GM21619 (cell line): ENCODE data around the gene C4BPB.

ENCODE experiments used
- ATAC-seq: cut with Tn5 transposase; IDR thresholded peaks from one replicate; pipeline ENCODE4 v1.9.1; 2021; ENCODE audit not compliant: unreplicated experiment

The C4BPB gene

GRCh38 chr1:207059881-207060280, 28.8 kb upstream of the C4BPB start:
- ATAC-seq, result no peak

- ATAC-seq, result no peak
Measured at GRCh38 chr1:207060596-207060995, 28.1 kb upstream of the C4BPB start.

GRCh38 chr1:207062058-207062457, 26.6 kb upstream of the C4BPB start:
- no peak for ATAC-seq

DNA sequence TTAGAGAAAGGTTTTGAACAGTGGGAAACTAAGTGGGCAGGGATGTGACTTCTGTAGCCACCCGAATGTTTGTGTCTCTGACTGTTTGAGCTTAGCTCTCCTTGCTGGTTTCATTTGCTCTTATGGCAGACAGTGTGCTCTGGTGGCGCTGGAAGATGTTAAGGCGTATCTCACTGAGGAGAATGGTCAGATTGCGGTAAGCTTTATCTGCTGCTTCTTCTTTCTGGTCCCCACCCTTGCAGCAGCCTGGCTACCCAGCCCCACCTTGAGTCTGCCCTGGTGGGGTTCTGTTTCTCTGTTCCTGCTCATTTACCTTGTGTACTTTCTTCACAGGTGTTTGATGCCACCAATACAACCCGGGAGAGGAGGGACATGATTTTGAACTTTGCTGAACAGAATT, 25.6 kb upstream of the C4BPB start:
- ATAC-seq, result no peak

DNA sequence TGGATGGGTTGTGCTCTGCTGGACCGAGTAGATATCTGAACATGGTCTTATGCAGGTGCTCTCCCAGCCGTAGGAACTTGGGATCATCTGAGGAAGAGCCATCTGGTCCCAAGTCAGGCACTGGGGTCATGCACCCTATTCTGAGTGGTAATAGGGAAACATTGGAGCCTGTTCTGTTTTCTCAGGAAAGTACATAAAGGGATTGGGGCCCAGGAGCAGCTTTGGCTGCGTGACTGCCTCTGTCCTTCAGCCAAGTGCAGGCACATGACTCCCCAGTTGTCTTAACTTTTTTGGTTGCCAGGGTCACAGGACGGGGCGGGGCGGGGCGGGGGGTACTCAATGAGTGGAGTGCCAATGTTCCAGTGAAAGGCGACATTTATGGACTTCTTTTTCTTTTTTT, 24.1 kb upstream of the C4BPB start:
- no peak for ATAC-seq

GRCh38 chr1:207067185-207067584, 21.5 kb upstream of the C4BPB start:
- ATAC-seq, result no peak

DNA sequence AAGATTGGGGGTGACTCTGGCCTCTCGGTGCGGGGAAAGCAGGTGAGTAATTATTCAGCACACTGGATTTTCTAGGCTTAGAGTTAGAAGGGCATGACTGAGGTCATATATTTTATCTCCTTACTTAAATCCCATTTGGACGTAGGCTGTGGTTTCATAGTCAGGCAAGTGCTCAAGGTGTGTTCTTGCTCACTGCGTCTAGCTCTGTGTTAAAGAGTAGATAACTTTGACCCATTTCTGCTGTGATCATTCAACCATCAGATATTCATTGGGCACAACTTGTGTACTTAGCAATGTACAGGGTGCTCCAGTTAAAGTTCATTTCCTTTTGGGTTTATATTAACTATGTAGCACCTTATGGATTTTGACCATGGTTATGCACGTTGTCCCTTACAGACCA, 21.0 kb upstream of the C4BPB start:
- ATAC-seq, result no peak

- no peak for ATAC-seq
Measured at GRCh38 chr1:207069061-207069460, 19.6 kb upstream of the C4BPB start.

- no peak for ATAC-seq
Measured at GRCh38 chr1:207069858-207070506, 18.7 kb upstream of the C4BPB start.

- ATAC-seq, result no peak
Measured at GRCh38 chr1:207070811-207071210, 17.8 kb upstream of the C4BPB start.

DNA sequence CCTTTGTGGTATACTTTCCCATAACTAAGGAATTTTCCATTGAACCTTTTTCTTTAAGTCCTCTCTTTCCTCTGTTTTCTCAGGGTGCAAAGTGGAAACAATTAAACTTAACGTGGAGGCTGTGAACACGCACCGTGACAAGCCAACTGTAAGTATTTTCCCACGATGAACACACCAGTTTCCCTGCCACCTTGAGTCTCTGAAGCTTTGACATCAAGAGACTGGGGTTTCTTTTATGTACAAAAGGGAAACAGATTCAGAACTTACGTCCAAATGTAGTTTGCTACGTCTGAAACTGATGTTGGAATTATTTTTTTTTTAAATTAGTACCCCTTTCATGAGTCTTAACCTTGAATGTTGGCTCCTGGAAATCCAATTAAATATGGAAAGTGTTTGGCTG, 17.2 kb upstream of the C4BPB start:
- ATAC-seq, result no peak

GRCh38 chr1:207072233-207072632, 16.4 kb upstream of the C4BPB start:
- no peak for ATAC-seq

GRCh38 chr1:207073906-207074820, 14.5 kb upstream of the C4BPB start:
- no peak for ATAC-seq

- no peak for ATAC-seq
Measured at GRCh38 chr1:207076181-207076955, 12.3 kb upstream of the C4BPB start.

DNA sequence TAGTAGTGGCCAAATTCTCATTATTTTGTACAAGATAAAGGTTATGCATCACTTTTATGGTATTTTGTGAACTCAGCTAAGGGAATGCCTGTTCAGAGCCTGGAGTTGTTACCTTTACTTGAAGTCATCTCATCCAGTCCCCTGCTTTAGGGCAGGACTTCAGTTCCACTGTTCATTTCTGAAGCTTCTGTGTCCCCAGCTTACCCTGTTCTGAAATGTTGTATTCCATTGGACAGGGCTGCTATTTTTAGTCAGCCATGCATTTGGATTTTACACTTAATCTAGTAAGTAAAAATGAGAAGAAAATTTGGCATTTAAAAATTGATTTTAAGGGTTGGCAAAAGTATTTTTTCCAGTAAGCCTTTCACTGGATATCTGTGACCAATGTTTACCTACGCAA, 11.6 kb upstream of the C4BPB start:
- ATAC-seq, result no peak

DNA sequence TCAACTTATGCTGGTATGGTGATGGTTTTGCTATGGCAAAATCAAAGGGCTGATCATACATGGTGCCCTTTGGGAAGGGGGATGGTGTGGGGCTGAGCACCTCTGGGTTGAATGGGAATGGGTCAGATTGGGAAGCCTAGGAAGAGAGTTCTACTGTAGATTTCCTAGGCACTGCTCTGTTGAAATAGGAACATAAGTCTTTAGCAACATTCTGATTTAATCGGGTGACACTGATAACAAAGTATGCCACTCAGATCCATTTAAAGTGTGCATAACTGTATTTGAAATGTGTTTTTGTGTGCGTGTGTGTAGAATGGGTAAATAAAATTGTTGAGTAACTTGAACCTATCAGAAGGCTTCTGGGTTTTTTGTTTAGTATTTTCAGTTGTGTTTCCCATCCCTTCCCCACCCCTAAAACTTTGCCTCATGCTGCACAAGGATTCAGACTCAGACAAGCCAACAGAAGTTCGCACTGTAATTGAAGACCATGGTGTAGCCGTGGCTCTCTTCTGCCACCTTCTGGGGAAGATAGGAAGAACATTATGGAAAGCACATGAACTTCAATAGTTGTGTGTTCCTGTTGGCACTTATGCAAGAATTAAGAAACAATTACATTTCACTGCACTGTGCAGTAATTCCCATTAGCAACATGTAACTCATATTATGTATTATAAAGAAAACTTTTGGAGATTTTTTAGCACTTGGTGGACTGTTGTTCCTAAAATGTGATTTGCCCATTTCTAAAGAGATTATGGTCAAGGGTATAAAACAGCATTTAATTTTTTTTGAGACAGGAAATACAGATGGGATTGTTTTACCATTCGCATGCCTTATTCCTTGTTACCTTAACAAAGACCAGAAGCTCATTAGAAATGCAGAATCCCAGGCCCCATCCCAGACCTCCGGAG, 10.9 kb upstream of the C4BPB start:
- ATAC-seq, result peak; percentile 72

GRCh38 chr1:207078578-207079132, 10.0 kb upstream of the C4BPB start:
- ATAC-seq, result no peak

DNA sequence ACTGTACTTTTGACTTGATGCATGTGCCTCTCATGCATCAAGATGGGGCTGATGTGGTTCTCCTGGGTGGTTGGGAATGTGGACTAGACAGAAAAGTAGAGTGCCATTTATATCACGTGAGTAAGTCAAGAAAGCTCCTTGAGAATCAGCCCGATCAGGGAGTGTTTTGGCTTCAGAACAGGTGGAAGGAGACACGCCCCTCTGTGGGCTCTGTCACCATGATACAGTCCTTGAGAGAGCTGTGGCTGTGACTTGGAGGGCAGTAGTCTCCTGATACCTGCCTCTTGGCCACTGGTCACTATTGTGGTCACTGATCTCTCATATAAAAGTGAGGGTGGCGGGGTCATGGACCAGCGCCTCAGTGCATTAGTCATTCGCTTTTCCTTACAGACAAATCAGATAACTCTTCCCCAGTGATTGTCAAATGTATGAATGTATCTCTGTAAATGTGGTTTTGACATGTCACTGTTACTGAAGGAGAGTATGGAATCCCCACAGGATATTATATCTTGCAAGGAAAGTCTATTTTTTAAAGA, 8.9 kb upstream of the C4BPB start:
- no peak for ATAC-seq

GRCh38 chr1:207081088-207081487, 7.6 kb upstream of the C4BPB start:
- no peak for ATAC-seq

DNA sequence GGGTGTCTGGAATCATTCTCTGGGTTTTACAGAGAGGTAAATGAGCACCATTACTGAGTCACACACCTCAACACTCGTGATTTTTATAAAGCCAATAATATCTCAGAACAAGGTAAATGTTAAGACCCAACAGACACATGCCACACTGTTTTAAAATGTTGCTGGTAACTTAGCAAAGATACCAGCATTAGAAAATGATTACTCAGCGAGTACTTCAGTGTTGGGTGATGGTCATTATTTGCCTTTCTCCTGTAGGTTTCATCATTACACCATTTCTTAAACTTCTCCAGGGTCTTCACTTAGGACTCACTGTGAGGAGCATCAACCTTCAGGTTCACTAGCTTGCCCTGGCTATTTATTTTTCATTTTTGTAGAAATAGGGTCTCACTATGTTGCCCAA, 6.9 kb upstream of the C4BPB start:
- no peak for ATAC-seq
